Measurements from ENCODE around the gene FYTTD1.

DNA sequence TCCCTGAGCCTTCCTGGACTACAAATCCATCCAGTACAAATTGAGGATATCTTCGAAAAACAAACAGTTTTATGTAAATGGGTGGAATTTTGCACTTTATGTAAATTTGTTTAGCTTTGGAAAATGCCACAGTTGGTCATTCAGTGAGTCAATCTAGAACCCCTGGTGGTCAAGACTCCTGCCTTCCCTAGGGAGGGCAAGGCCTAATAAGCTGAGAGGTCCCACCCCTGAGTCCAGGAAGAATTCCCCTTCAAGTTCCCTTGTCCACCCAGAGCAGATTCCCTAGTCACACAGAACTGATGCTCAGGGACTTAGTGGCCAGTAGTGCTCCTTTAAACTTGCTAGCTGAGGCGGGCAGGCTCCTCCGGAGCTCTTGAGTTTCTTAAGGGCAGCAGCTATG lies 6.9 kb upstream of the FYTTD1 start:
- TF ChIP-seq POLR2A (IDR thresholded peaks at IDR 0.05; ENCODE audit: extremely low read depth, insufficient read length) (no peak), MYC (IDR thresholded peaks at IDR 0.05; ENCODE audit: low read depth, low read length) (no peak)
- TF ChIP-seq, protein P1, sequence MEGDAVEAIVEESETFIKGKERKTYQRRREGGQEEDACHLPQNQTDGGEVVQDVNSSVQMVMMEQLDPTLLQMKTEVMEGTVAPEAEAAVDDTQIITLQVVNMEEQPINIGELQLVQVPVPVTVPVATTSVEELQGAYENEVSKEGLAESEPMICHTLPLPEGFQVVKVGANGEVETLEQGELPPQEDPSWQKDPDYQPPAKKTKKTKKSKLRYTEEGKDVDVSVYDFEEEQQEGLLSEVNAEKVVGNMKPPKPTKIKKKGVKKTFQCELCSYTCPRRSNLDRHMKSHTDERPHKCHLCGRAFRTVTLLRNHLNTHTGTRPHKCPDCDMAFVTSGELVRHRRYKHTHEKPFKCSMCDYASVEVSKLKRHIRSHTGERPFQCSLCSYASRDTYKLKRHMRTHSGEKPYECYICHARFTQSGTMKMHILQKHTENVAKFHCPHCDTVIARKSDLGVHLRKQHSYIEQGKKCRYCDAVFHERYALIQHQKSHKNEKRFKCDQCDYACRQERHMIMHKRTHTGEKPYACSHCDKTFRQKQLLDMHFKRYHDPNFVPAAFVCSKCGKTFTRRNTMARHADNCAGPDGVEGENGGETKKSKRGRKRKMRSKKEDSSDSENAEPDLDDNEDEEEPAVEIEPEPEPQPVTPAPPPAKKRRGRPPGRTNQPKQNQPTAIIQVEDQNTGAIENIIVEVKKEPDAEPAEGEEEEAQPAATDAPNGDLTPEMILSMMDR (IDR thresholded peaks at IDR 0.05; ENCODE audit: low read depth, low read length), result no peak
